Measurements from ENCODE around the gene TRAF5. TPM values are rescaled to one million over a fixed set of nuclear protein-coding genes. Genes with fewer than 3 reads are reported as not detected.
"Not testable (repeated sequence)": the region's sequence is repeated elsewhere in the genome, so short reads cannot be mapped to it uniquely, and the experiment has no call there.

The TRAF5 gene
- total RNA-seq, 1 donor from 2014 or later: 58.7 TPM

GRCh38 chr1:211309617-211310016, 17.0 kb upstream of the TRAF5 start:
- H3K27me3 Mint-ChIP-seq (ENCODE audit: low read depth): no peaks in the 10 kb centered on the region

GRCh38 chr1:211313392-211313791, 13.2 kb upstream of the TRAF5 start:
- no peak for TF ChIP-seq CTCF (IDR thresholded peaks at IDR 0.05)
- Mint-ChIP-seq H3K36me3 (ENCODE audit: low read depth) (peaks cover 19% of the 10 kb centered on the region), H3K4me1 (ENCODE audit: low read depth) (no peaks in the 10 kb centered on the region), H3K9me3 (ENCODE audit: low read depth) (no peaks in the 10 kb centered on the region), H3K27ac (ENCODE audit: unreplicated experiment) (no peak overlapping the region), H3K27me3 (ENCODE audit: low read depth) (no peaks in the 10 kb centered on the region), H3K4me3 (ENCODE audit: unreplicated experiment) (no peak overlapping the region)
- DNase-seq (ENCODE audit: low spot score): no peak

More at GRCh38 chr1:211309617-211310016, 17.0 kb upstream of the TRAF5 start:
- H3K9me3 Mint-ChIP-seq (ENCODE audit: low read depth): no peaks in the 10 kb centered on the region
- no peak overlapping the region for H3K27ac Mint-ChIP-seq (ENCODE audit: unreplicated experiment)
- no peak for DNase-seq (ENCODE audit: low spot score)
- H3K36me3 Mint-ChIP-seq (ENCODE audit: low read depth): peaks cover 19% of the 10 kb centered on the region
- TF ChIP-seq CTCF (IDR thresholded peaks at IDR 0.05): no peak
- H3K4me1 Mint-ChIP-seq (ENCODE audit: low read depth): peaks cover 5% of the 10 kb centered on the region
- no peak overlapping the region for H3K4me3 Mint-ChIP-seq (ENCODE audit: unreplicated experiment)

- Mint-ChIP-seq H3K4me1 (ENCODE audit: low read depth) (no peaks in the 10 kb centered on the region), H3K4me3 (ENCODE audit: unreplicated experiment) (no peak overlapping the region), H3K27ac (ENCODE audit: unreplicated experiment) (no peak overlapping the region), H3K9me3 (ENCODE audit: low read depth) (no peaks in the 10 kb centered on the region), H3K36me3 (ENCODE audit: low read depth) (peaks cover 3% of the 10 kb centered on the region), H3K27me3 (ENCODE audit: low read depth) (no peaks in the 10 kb centered on the region)
- TF ChIP-seq CTCF (IDR thresholded peaks at IDR 0.05): no peak
- no peak for DNase-seq (ENCODE audit: low spot score)
Measured at GRCh38 chr1:211318576-211319280, 7.9 kb upstream of the TRAF5 start.

GRCh38 chr1:211319892-211320291, 6.7 kb upstream of the TRAF5 start:
- H3K9me3 Mint-ChIP-seq (ENCODE audit: low read depth): no peaks in the 10 kb centered on the region
- H3K27me3 Mint-ChIP-seq (ENCODE audit: low read depth): no peaks in the 10 kb centered on the region
- H3K36me3 Mint-ChIP-seq (ENCODE audit: low read depth): no peaks in the 10 kb centered on the region
- no peak overlapping the region for H3K4me3 Mint-ChIP-seq (ENCODE audit: unreplicated experiment)
- TF ChIP-seq CTCF (IDR thresholded peaks at IDR 0.05): no peak
- H3K27ac Mint-ChIP-seq (ENCODE audit: unreplicated experiment): no peak overlapping the region
- H3K4me1 Mint-ChIP-seq (ENCODE audit: low read depth): no peaks in the 10 kb centered on the region
- DNase-seq (ENCODE audit: low spot score): no peak

GRCh38 chr1:211320980-211321379, 5.7 kb upstream of the TRAF5 start:
- no peaks in the 10 kb centered on the region for H3K9me3 Mint-ChIP-seq (ENCODE audit: low read depth)
- H3K4me3 Mint-ChIP-seq (ENCODE audit: unreplicated experiment): no peak overlapping the region
- peaks cover 4% of the 10 kb centered on the region for H3K4me1 Mint-ChIP-seq (ENCODE audit: low read depth)
- no peak overlapping the region for H3K27ac Mint-ChIP-seq (ENCODE audit: unreplicated experiment)
- no peak for DNase-seq (ENCODE audit: low spot score)
- no peaks in the 10 kb centered on the region for H3K27me3 Mint-ChIP-seq (ENCODE audit: low read depth)
- no peak for TF ChIP-seq CTCF (IDR thresholded peaks at IDR 0.05)
- no peaks in the 10 kb centered on the region for H3K36me3 Mint-ChIP-seq (ENCODE audit: low read depth)

- not testable (repeated sequence) for H3K4me1 Mint-ChIP-seq (ENCODE audit: low read depth); H3K36me3 Mint-ChIP-seq (ENCODE audit: low read depth); H3K27ac Mint-ChIP-seq (ENCODE audit: unreplicated experiment); H3K9me3 Mint-ChIP-seq (ENCODE audit: low read depth); H3K27me3 Mint-ChIP-seq (ENCODE audit: low read depth); DNase-seq (ENCODE audit: low spot score); H3K4me3 Mint-ChIP-seq (ENCODE audit: unreplicated experiment)
Measured at GRCh38 chr1:211321646-211322045, 5.0 kb upstream of the TRAF5 start.
